ENCODE results near the gene ZFAND5. TPM values are rescaled to one million over a fixed set of nuclear protein-coding genes. Genes with fewer than 3 reads are reported as not detected.

The ZFAND5 gene
- total RNA-seq, 1 donor from 2014 or later, result 189 TPM

DNA sequence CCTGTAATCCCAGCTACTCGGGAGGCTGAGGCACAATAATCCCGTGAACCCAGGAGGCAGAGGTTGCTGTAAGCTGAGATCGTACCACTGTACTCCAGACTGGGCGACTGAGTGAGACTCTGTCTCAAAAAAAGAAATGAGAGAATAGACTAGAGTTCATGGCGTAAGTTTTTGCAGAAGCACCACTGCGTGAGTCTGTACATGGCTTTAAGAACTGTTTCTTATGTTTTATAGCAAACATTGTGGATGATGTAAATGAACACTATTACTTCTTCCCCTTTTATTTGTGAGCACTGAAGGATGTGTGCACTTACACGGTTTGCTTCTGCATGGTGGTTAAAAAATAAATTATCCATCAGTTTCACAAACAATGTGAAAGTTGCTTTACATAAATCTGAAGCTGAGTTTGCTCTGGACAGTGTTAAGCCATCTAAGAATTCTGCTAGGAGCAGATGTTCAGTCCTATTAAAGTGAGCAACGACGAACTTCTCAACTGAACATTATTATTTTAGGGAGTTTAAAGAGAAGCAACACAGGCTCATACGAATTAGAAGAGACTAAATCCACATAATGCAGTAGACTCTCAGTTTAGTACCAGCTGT is 52.5 kb downstream of the ZFAND5 start:
- no peaks in the 10 kb centered on the region for H3K36me3 ChIP-seq
- no peaks in the 10 kb centered on the region for H3K9me3 ChIP-seq
- TF ChIP-seq, protein P1, sequence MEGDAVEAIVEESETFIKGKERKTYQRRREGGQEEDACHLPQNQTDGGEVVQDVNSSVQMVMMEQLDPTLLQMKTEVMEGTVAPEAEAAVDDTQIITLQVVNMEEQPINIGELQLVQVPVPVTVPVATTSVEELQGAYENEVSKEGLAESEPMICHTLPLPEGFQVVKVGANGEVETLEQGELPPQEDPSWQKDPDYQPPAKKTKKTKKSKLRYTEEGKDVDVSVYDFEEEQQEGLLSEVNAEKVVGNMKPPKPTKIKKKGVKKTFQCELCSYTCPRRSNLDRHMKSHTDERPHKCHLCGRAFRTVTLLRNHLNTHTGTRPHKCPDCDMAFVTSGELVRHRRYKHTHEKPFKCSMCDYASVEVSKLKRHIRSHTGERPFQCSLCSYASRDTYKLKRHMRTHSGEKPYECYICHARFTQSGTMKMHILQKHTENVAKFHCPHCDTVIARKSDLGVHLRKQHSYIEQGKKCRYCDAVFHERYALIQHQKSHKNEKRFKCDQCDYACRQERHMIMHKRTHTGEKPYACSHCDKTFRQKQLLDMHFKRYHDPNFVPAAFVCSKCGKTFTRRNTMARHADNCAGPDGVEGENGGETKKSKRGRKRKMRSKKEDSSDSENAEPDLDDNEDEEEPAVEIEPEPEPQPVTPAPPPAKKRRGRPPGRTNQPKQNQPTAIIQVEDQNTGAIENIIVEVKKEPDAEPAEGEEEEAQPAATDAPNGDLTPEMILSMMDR (IDR thresholded peaks at IDR 0.05), result no peak
- no peak for DNase-seq (ENCODE audit: low spot score in 2 of 2)
- H3K4me3 ChIP-seq, result no peak overlapping the region
- peaks cover 0 to 8% of the 10 kb centered on the region in 2 donors for H3K4me1 ChIP-seq
- H3K27me3 ChIP-seq, result no peaks in the 10 kb centered on the region
- no peak overlapping the region for H3K27ac ChIP-seq
- intact Hi-C loops (cut with DNase I), result no loop called here

DNA sequence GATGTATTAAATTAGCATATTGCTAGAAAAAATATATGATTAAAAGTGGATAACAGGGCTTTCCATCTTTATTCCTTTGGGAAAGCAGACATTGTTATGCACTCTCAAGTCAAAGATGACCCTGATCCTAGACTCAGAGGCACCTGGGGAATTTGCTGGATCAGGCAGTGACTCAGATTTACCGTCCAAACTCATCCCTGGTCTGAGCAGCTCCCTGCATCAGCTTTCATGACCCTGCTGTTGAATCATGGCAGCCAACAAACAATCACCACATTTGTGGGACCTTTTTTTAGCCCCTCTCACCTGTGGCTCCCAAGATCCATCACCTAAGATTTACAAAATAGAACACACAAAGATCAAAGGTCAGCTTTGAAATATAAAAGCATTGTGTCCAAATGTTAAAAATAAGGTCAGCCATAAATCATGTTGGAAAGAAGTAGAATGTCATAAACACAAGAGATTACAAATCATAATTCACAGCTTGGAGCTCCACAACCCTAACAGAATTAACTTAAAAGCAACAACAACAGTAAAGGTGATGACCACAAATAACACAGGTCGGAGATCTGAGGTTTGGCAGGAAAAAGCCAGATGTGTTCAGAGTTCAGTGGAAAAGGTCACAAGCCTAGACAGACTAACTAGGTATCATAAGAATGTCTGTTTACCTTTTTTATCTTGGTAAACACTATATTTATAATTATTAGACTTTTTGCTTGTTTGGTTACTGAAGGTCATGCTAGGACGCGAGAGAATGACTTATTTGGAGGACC is 55.5 kb downstream of the ZFAND5 start:
- intact Hi-C loops (cut with DNase I), result no loop called here
- H3K4me1 ChIP-seq, result peaks cover 0 to 2% of the 10 kb centered on the region in 2 donors
- H3K27ac ChIP-seq, result no peak overlapping the region
- TF ChIP-seq, protein P1 (IDR thresholded peaks at IDR 0.05), result no peak
- no peak for DNase-seq (ENCODE audit: low spot score in 2 of 2)
- no peaks in the 10 kb centered on the region for H3K27me3 ChIP-seq
- H3K36me3 ChIP-seq, result no peaks in the 10 kb centered on the region
- H3K4me3 ChIP-seq, result no peak overlapping the region
- no peaks in the 10 kb centered on the region for H3K9me3 ChIP-seq

DNA sequence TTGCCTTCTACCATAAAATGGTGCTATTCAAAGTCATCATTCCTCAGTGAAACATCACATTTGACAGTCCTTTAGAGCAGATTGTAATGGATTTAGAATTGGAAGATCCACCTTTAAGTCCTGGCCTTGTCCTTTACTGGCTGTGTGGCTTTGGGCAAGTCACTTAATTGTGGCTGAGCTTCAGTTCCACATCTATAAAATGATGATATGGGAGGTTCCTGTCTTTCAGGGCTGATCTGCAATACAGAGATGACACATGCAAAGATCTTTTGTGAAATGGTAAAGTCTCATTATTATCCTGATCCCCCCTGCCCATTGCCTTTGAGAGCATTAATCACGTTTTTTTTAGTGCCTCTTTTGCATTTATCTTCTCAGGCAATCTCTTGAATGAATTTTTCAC is 58.2 kb downstream of the ZFAND5 start:
- Histone ChIP-seq H3K4me1 (no peaks in the 10 kb centered on the region), H3K27ac (no peak overlapping the region)

DNA sequence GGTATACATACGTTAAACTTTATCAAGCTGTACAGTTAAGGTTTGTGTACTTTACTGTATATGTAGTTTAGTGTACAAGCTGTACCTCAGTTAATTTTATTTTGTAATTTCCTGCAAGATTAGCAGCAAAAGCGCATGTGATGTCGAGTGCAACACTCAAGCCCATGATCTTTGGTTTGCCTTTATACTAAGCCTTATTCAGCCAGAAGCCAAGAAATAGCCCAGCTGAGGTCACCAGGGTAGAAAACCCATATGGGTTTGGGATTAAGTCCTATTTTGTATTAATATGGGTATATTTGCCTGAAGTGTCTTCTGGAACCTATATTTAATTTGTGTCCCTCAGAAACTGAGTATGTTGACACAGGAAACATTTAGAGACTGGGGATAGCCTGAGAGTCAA is 59.3 kb downstream of the ZFAND5 start:
- TF ChIP-seq, protein P1 (IDR thresholded peaks at IDR 0.05), result no peak
- H3K4me3 ChIP-seq, result peak overlapping the region; percentile 57 to 62
- no peak for DNase-seq (ENCODE audit: low spot score in 2 of 2)
- peak overlapping the region; percentile 56 to 65 for H3K27ac ChIP-seq
- H3K27me3 ChIP-seq, result no peaks in the 10 kb centered on the region
- intact Hi-C loops (cut with DNase I), result loop anchor here (2.0 kb wide), 1 partner anchor 59 kb away; the partner anchor contains the start of gene ZFAND5
- H3K9me3 ChIP-seq, result no peaks in the 10 kb centered on the region
- no peaks in the 10 kb centered on the region for H3K36me3 ChIP-seq
- H3K4me1 ChIP-seq, result no peaks in the 10 kb centered on the region

More for the DNA sequence above, 58.2 kb downstream of the ZFAND5 start:
- no peak overlapping the region for H3K4me3 ChIP-seq
- no peaks in the 10 kb centered on the region for H3K36me3 ChIP-seq
- H3K27me3 ChIP-seq, result no peaks in the 10 kb centered on the region
- TF ChIP-seq, protein P1 (IDR thresholded peaks at IDR 0.05), result no peak
- no peak for DNase-seq (ENCODE audit: low spot score in 2 of 2)
- H3K9me3 ChIP-seq, result no peaks in the 10 kb centered on the region
- intact Hi-C loops (cut with DNase I), result no loop called here

DNA sequence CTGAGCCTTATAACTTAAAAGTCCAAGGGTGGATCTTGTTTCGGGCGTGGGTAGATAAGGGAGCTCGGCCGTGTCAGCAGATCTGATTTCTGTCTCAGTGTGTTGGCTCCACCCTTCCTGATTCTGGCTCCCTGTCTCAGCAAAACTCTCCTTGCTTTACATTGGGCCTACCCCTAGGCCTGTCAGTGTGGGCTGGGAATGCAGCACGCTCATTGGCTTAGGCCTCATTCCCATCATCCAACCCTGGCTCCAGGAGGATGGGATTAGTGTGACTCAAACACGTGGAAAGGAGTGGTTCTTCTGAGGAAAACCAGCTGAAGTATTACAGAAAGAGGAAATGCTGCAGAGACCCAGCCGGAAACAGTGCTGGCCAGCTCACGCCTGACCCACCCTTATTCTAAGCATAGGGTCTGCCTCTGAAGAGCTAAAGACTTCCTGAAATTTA is 59.9 kb downstream of the ZFAND5 start:
- Histone ChIP-seq H3K9me3 (no peaks in the 10 kb centered on the region), H3K27me3 (no peaks in the 10 kb centered on the region), H3K4me1 (no peaks in the 10 kb centered on the region), H3K27ac (peak overlapping the region; percentile 78 to 81), H3K36me3 (no peaks in the 10 kb centered on the region), H3K4me3 (peak overlapping the region; percentile 57 to 62)
- DNase-seq (ENCODE audit: low spot score in 2 of 2), result peak; percentile 91 to 93
- TF ChIP-seq, protein P1 (IDR thresholded peaks at IDR 0.05), result no peak
- intact Hi-C loops (cut with DNase I), result loop anchor here (2.0 kb wide), 1 partner anchor 60 kb away; the partner anchor contains the start of gene ZFAND5

Measured in ascending aorta (tissue), 2 donors.